Activated naive CD4-positive, alpha-beta T cell treated with anti-CD3 and anti-CD28 coated beads for 36 hours (primary cell): Measurements from ENCODE around the gene MYD88. TPM values are rescaled to one million over a fixed set of nuclear protein-coding genes. Genes with fewer than 3 reads are reported as not detected.
"Not testable (repeated sequence)": the region's sequence is repeated elsewhere in the genome, so short reads cannot be mapped to it uniquely, and the experiment has no call there.

Source experiments
- CTCF ChIA-PET: fragments of 350-600 bp; sonication (Branson Sonifier 250); formaldehyde crosslinking; loops from one replicate; lab custom pipeline; 2021; ENCODE audit warnings: antibody characterized with exemption; lab: Charles Lee
- DNase-seq: peaks from one replicate; pipeline ENCODE4 v3.0.0-alpha.2; 2020
- H3K27ac Mint-ChIP-seq: one replicate; pipeline ENCODE4 v1.8.0; 2021; ENCODE audit warnings: mild to moderate bottlenecking, mixed read lengths
- H3K27me3 Mint-ChIP-seq: one replicate; pipeline ENCODE4 v1.8.0; 2021; ENCODE audit warnings: low read depth, mixed read lengths
- H3K36me3 Mint-ChIP-seq: one replicate; pipeline ENCODE4 v1.8.0; 2021; ENCODE audit warnings: low read depth, mixed read lengths
- H3K4me1 Mint-ChIP-seq: one replicate; pipeline ENCODE4 v1.8.0; 2021; ENCODE audit warnings: low read depth, mixed read lengths
- H3K4me3 Mint-ChIP-seq: one replicate; pipeline ENCODE4 v1.8.0; 2021; ENCODE audit warnings: mild to moderate bottlenecking, moderate library complexity, mixed read lengths
- H3K9me3 Mint-ChIP-seq: one replicate; pipeline ENCODE4 v1.8.0; 2021; ENCODE audit warnings: mixed read lengths
- intact Hi-C: fragments of 100-400 bp; cut with micrococcal nuclease; formaldehyde crosslinking; loops from one replicate; pipeline ENCODE4 v1.15.1; 2023
- total RNA-seq, 2 experiments: library from RNA; stranded (reverse); gene quantifications; one replicate each; pipeline ENCODE4 v1.2.3, GENCODE V29; 2021

MYD88 gene
- total RNA-seq, 2 experiments from 2014 or later = 16.6 to 19.3 TPM

GRCh38 chr3:38133209-38133556, 5.3 kb upstream of the MYD88 start:
- CTCF ChIA-PET = interaction anchor here (0.9 to 1.8 kb wide), 3 partner anchors 15 to 347 kb away, joined by 3 to 5 read pairs (median 4); partner anchors contain the start of gene XYLB
- H3K36me3 Mint-ChIP-seq = peaks cover 27% of the 10 kb centered on the region
- H3K4me1 Mint-ChIP-seq = peaks cover 33% of the 10 kb centered on the region
- no peak for DNase-seq
- no peaks in the 10 kb centered on the region for H3K27me3 Mint-ChIP-seq
- H3K27ac Mint-ChIP-seq = peak overlapping the region; percentile 7
- no peak overlapping the region for H3K4me3 Mint-ChIP-seq
- intact Hi-C loops = no loop called here
- no peaks in the 10 kb centered on the region for H3K9me3 Mint-ChIP-seq

GRCh38 chr3:38133557-38134405, 4.7 kb upstream of the MYD88 start:
- H3K36me3 Mint-ChIP-seq = peaks cover 27% of the 10 kb centered on the region
- CTCF ChIA-PET = interaction anchor here (0.9 to 1.8 kb wide), 3 partner anchors 15 to 347 kb away, joined by 3 to 5 read pairs (median 4); partner anchors contain the start of gene XYLB
- no peak overlapping the region for H3K4me3 Mint-ChIP-seq
- intact Hi-C loops = no loop called here
- peaks cover 35% of the 10 kb centered on the region for H3K4me1 Mint-ChIP-seq
- no peaks in the 10 kb centered on the region for H3K9me3 Mint-ChIP-seq
- H3K27me3 Mint-ChIP-seq = no peaks in the 10 kb centered on the region
- no peak overlapping the region for H3K27ac Mint-ChIP-seq
- no peak for DNase-seq

- H3K4me3 Mint-ChIP-seq, H3K27me3 Mint-ChIP-seq, H3K9me3 Mint-ChIP-seq, DNase-seq: not testable (repeated sequence)
- H3K4me1 Mint-ChIP-seq = peaks cover 39% of the 10 kb centered on the region
- H3K27ac Mint-ChIP-seq = peak overlapping the region; percentile 27
- H3K36me3 Mint-ChIP-seq = peaks cover 24% of the 10 kb centered on the region
- intact Hi-C loops = loop anchor here (5.0 kb wide), 2 partner anchors 163 to 348 kb away; no protein-coding TSS in a partner anchor
- CTCF ChIA-PET = interaction anchor here (1.8 kb wide), 1 partner anchor 16 kb away, joined by 5 read pairs; no protein-coding TSS in a partner anchor
Observed at GRCh38 chr3:38134517-38135143, 3.8 kb upstream of the MYD88 start.

- Mint-ChIP-seq H3K4me3 (peak overlapping the region; percentile 88), H3K27ac (peak overlapping the region; percentile 83), H3K36me3 (peaks cover 20% of the 10 kb centered on the region), H3K4me1 (peaks cover 49% of the 10 kb centered on the region)
- not testable (repeated sequence) for H3K9me3 Mint-ChIP-seq, H3K27me3 Mint-ChIP-seq
- CTCF ChIA-PET = interaction anchor here (0.8 to 1.1 kb wide), 2 partner anchors 17 to 360 kb away, joined by 3 to 5 read pairs; partner anchors contain the start of gene EXOG
- intact Hi-C loops = loop anchor here (2.0 to 5.0 kb wide), 6 partner anchors 162 to 915 kb away; partner anchors contain the start of genes EXOG and SCN11A
- peak; percentile 47 for DNase-seq
Observed at GRCh38 chr3:38135621-38136277, 2.7 kb upstream of the MYD88 start.

- Mint-ChIP-seq H3K4me3 (peak overlapping the region; percentile 88), H3K27ac (peak overlapping the region; percentile 83), H3K9me3 (no peaks in the 10 kb centered on the region), H3K4me1 (peaks cover 51% of the 10 kb centered on the region), H3K27me3 (no peaks in the 10 kb centered on the region), H3K36me3 (peaks cover 24% of the 10 kb centered on the region)
- CTCF ChIA-PET = interaction anchor here (0.8 to 1.1 kb wide), 3 partner anchors 18 to 360 kb away, joined by 3 to 5 read pairs (median 5); partner anchors contain the start of genes EXOG and OXSR1
- intact Hi-C loops = loop anchor here (2.0 to 5.0 kb wide), 6 partner anchors 161 to 914 kb away; partner anchors contain the start of genes EXOG and SCN11A
- DNase-seq = no peak
Observed at GRCh38 chr3:38136393-38136776, 2.1 kb upstream of the MYD88 start.

GRCh38 chr3:38136777-38137614, 1.5 kb upstream of the MYD88 start, which contains the start of gene ACAA1:
Gene ACAA1 (minus strand): TSS chr3:38137127. CDS start chr3:38137035, 92 bp downstream.
- H3K4me3 Mint-ChIP-seq = peak within 1 kb of the TSS; percentile 88
- peak within 1 kb of the TSS; percentile 99 for H3K27ac Mint-ChIP-seq
- no peaks in the 10 kb centered on the region for H3K27me3 Mint-ChIP-seq
- H3K36me3 Mint-ChIP-seq = peaks cover 26% of the 10 kb centered on the region
- CTCF ChIA-PET = interaction anchor here (0.8 to 1.5 kb wide), 4 partner anchors 18 to 359 kb away, joined by 3 to 5 read pairs (median 4); partner anchors contain the start of genes EXOG and OXSR1
- no peaks in the 10 kb centered on the region for H3K9me3 Mint-ChIP-seq
- peak; percentile 99 for DNase-seq
- peaks cover 53% of the 10 kb centered on the region for H3K4me1 Mint-ChIP-seq
- intact Hi-C loops = loop anchor here (1.0 to 5.0 kb wide), 11 partner anchors 17 to 1144 kb away; partner anchors contain the start of genes DLEC1, EPM2AIP1, EXOG and MLH1

- no peaks in the 10 kb centered on the region for H3K27me3 Mint-ChIP-seq
- peaks cover 51% of the 10 kb centered on the region for H3K4me1 Mint-ChIP-seq
- H3K27ac Mint-ChIP-seq = peak overlapping the region; percentile 99
- intact Hi-C loops = loop anchor here (1.0 to 5.0 kb wide), 12 partner anchors 17 to 1144 kb away; partner anchors contain the start of genes DLEC1, EPM2AIP1, EXOG and MLH1
- H3K4me3 Mint-ChIP-seq = peak overlapping the region; percentile 88
- H3K9me3 Mint-ChIP-seq = no peaks in the 10 kb centered on the region
- H3K36me3 Mint-ChIP-seq = peaks cover 26% of the 10 kb centered on the region
- DNase-seq = peak; percentile 49
- CTCF ChIA-PET = interaction anchor here (1.0 to 1.5 kb wide), 2 partner anchors 28 to 359 kb away, joined by 4 to 5 read pairs; partner anchors contain the start of genes EXOG and OXSR1
Observed at GRCh38 chr3:38137615-38138348, 679 bp upstream of the MYD88 start.

- Mint-ChIP-seq H3K9me3 (no peaks in the 10 kb centered on the region), H3K27ac (peak overlapping the region; percentile 99), H3K4me3 (peak overlapping the region; percentile 88), H3K27me3 (no peaks in the 10 kb centered on the region), H3K4me1 (peaks cover 44% of the 10 kb centered on the region), H3K36me3 (peaks cover 24% of the 10 kb centered on the region)
- CTCF ChIA-PET = interaction anchor here (0.6 to 2.1 kb wide), 4 partner anchors 10 to 159 kb away, joined by 3 to 11 read pairs (median 4); no protein-coding TSS in a partner anchor
- DNase-seq = no peak
- intact Hi-C loops = loop anchor here (5.0 kb wide), 2 partner anchors 158 to 343 kb away; no protein-coding TSS in a partner anchor
Observed at GRCh38 chr3:38139191-38139590, 730 bp downstream of the MYD88 start.

GRCh38 chr3:38139652-38140051, 1.2 kb downstream of the MYD88 start:
- Mint-ChIP-seq H3K27ac (peak overlapping the region; percentile 99), H3K27me3 (no peaks in the 10 kb centered on the region), H3K4me1 (peaks cover 40% of the 10 kb centered on the region), H3K9me3 (no peaks in the 10 kb centered on the region), H3K36me3 (peaks cover 22% of the 10 kb centered on the region), H3K4me3 (peak overlapping the region; percentile 88)
- DNase-seq = no peak
- intact Hi-C loops = loop anchor here (5.0 kb wide), 2 partner anchors 158 to 343 kb away; no protein-coding TSS in a partner anchor
- CTCF ChIA-PET = interaction anchor here (0.6 to 2.1 kb wide), 6 partner anchors 11 to 159 kb away, joined by 3 to 11 read pairs (median 4); no protein-coding TSS in a partner anchor
